HepG2 (cell line): ENCODE measurements around the gene GPR156. TPM values are rescaled to one million over a fixed set of nuclear protein-coding genes. Genes with fewer than 3 reads are reported as not detected.

ENCODE experiments used
- BHLHE40 ChIP-seq: IDR thresholded peaks from 2 replicates; pipeline ENCODE4 v1.6.1; 2011; ENCODE audit warnings: low read length, improper control_type of control experiment
- CREM ChIP-seq, 2 experiments: sonication (generic) in 1 of 2; formaldehyde crosslinking in 1 of 2; IDR thresholded peaks; 2 replicates each; pipeline versions ENCODE4 v1.4.0 to v1.6.1; 2016 to 2020; ENCODE audit warnings: antibody characterized with exemption in 1 of 2, mild to moderate bottlenecking in 1 of 2, missing genetic modification reagents in 1 of 2
- KLF16 ChIP-seq, 2 experiments: sonication (generic) in 1 of 2; formaldehyde crosslinking in 1 of 2; IDR thresholded peaks; 2 replicates each; pipeline versions ENCODE4 v1.6.1 to v1.8.0; 2016 to 2023; ENCODE audit warnings: missing genetic modification reagents in 2 of 2, missing compliant biosample characterization in 1 of 2
- MAFG ChIP-seq: sonication (generic); formaldehyde crosslinking; IDR thresholded peaks from 2 replicates; pipeline ENCODE4 v1.5.1; 2020; ENCODE audit warnings: mild to moderate bottlenecking, missing genetic modification reagents
- MEF2D ChIP-seq: sonication (generic); formaldehyde crosslinking; IDR thresholded peaks from 2 replicates; pipeline ENCODE4 v1.5.1; 2020; ENCODE audit warnings: mild to moderate bottlenecking, missing genetic modification reagents
- NFKB2 ChIP-seq: sonication (generic); formaldehyde crosslinking; IDR thresholded peaks from 2 replicates; pipeline ENCODE4 v1.4.0; 2020; ENCODE audit warnings: missing genetic modification reagents, borderline replicate concordance
- NR2F1 ChIP-seq, 2 experiments: fragments of 450-650 bp in 1 of 2; formaldehyde crosslinking in 1 of 2; IDR thresholded peaks; 2 replicates each; pipeline versions ENCODE4 v1.5.0 to v1.6.1; 2016 to 2020; ENCODE audit warnings: mild to moderate bottlenecking in 1 of 2, missing compliant biosample characterization in 1 of 2, missing genetic modification reagents in 1 of 2, moderate library complexity in 1 of 2
- SNAPC2 ChIP-seq: sonication (generic); formaldehyde crosslinking; IDR thresholded peaks from 2 replicates; pipeline ENCODE4 v1.8.1; 2022; ENCODE audit warnings: mild to moderate bottlenecking, missing genetic modification reagents
- TEAD3 ChIP-seq: optimal IDR thresholded peaks from 2 replicates; pipeline ENCODE3; 2016; ENCODE audit warnings: borderline replicate concordance
- ZIK1 ChIP-seq: sonication (generic); formaldehyde crosslinking; IDR thresholded peaks from 2 replicates; pipeline ENCODE4 v1.5.0; 2020; ENCODE audit warnings: mild to moderate bottlenecking, low read depth, missing genetic modification reagents, borderline replicate concordance
- ZNF350 ChIP-seq: sonication (generic); formaldehyde crosslinking; IDR thresholded peaks from 2 replicates; pipeline ENCODE4 v1.4.0; 2020; ENCODE audit warnings: mild to moderate bottlenecking, low read depth, missing genetic modification reagents, borderline replicate concordance
- ZNF441 ChIP-seq: sonication (generic); formaldehyde crosslinking; IDR thresholded peaks from 2 replicates; pipeline ENCODE4 v1.7.0; 2021; ENCODE audit warnings: missing genetic modification reagents, borderline replicate concordance
- polyA plus RNA-seq, 8 experiments: library from polyadenylated mRNA; depleted of rRNA in 3 of 8; stranded (reverse) in 7 of 8; unstranded in 1 of 8; fragments of >200 nt; fragmentation: Illumina TruSeq in 4 of 8; extraction: Trizol in 4 of 8; gene quantifications; 2 replicates each; pipeline versions ENCODE4 v1.2.1 to v1.2.3, GENCODE V29; 2011 to 2016; ENCODE audit warnings: low read depth in 4 of 8, missing spikeins in 1 of 8, mixed read lengths in 1 of 8; ENCODE audit not compliant: insufficient read depth in 1 of 8
- total RNA-seq, 5 experiments: library from RNA; depleted of rRNA; stranded (reverse); fragments of >200 nt; fragmentation: Illumina TruSeq; extraction: Trizol; gene quantifications; 2 replicates each; pipeline ENCODE4 v1.2.3, GENCODE V29; 2016; ENCODE audit warnings: low read depth in 1 of 5
- TF ChIP-seq, protein P1 (sequence below): sonication (generic); formaldehyde crosslinking; IDR thresholded peaks from 2 replicates; pipeline ENCODE4 v1.5.1; 2020; ENCODE audit warnings: mild to moderate bottlenecking, missing genetic modification reagents, borderline replicate concordance
- TF ChIP-seq, protein P2 (sequence below): sonication (generic); formaldehyde crosslinking; IDR thresholded peaks from 2 replicates; pipeline ENCODE4 v1.4.0; 2020; ENCODE audit warnings: missing genetic modification reagents
- TF ChIP-seq, protein P3 (sequence below): IDR thresholded peaks from 2 replicates; pipeline ENCODE4 v1.6.1; 2016; ENCODE audit warnings: low read depth, missing genetic modification reagents, missing compliant biosample characterization

GPR156 gene
- total and polyA plus RNA-seq, 2 of the 13 experiments (the other 11 are each of a cell fraction or from before 2014, with no cell fraction given): not detected

DNA sequence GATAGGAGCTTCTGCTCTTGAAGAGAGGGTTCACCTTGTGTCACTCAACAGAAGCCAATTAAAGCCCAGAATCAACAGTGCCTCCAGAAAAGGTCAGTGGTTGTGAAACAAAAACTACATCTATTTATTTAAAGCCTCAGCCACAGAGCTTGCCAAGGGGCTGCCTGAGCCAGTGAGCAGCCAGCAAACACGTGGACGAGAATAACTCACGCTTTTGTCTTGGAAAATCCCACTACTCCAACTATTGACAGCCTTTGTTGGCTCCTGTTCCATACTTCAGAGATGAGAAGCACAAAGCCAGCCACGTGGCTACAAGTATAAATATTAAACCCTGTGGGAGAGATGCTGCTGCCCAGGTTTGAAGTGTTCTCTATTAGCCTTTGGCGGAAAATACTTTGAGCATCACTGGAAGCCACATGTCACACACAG is 10.3 kb downstream of the GPR156 start (continued):
- TF ChIP-seq MAFG (CRISPR knock-in tag): no peak
- TF ChIP-seq KLF16 (CRISPR knock-in tag; IDR thresholded peaks at IDR 0.05): peak in 1 of 2 experiments; percentile 87; a peak in 2 of 4 replicates
- TF ChIP-seq ZIK1 (CRISPR knock-in tag): no peak
- TF ChIP-seq NFKB2 (CRISPR knock-in tag): no peak
- peak; percentile 84 for TF ChIP-seq BHLHE40
- peak; percentile 78 to 79; a peak in 3 of 4 replicates for TF ChIP-seq NR2F1 (CRISPR knock-in tag; IDR thresholded peaks at IDR 0.05)
- TF ChIP-seq, protein P1, sequence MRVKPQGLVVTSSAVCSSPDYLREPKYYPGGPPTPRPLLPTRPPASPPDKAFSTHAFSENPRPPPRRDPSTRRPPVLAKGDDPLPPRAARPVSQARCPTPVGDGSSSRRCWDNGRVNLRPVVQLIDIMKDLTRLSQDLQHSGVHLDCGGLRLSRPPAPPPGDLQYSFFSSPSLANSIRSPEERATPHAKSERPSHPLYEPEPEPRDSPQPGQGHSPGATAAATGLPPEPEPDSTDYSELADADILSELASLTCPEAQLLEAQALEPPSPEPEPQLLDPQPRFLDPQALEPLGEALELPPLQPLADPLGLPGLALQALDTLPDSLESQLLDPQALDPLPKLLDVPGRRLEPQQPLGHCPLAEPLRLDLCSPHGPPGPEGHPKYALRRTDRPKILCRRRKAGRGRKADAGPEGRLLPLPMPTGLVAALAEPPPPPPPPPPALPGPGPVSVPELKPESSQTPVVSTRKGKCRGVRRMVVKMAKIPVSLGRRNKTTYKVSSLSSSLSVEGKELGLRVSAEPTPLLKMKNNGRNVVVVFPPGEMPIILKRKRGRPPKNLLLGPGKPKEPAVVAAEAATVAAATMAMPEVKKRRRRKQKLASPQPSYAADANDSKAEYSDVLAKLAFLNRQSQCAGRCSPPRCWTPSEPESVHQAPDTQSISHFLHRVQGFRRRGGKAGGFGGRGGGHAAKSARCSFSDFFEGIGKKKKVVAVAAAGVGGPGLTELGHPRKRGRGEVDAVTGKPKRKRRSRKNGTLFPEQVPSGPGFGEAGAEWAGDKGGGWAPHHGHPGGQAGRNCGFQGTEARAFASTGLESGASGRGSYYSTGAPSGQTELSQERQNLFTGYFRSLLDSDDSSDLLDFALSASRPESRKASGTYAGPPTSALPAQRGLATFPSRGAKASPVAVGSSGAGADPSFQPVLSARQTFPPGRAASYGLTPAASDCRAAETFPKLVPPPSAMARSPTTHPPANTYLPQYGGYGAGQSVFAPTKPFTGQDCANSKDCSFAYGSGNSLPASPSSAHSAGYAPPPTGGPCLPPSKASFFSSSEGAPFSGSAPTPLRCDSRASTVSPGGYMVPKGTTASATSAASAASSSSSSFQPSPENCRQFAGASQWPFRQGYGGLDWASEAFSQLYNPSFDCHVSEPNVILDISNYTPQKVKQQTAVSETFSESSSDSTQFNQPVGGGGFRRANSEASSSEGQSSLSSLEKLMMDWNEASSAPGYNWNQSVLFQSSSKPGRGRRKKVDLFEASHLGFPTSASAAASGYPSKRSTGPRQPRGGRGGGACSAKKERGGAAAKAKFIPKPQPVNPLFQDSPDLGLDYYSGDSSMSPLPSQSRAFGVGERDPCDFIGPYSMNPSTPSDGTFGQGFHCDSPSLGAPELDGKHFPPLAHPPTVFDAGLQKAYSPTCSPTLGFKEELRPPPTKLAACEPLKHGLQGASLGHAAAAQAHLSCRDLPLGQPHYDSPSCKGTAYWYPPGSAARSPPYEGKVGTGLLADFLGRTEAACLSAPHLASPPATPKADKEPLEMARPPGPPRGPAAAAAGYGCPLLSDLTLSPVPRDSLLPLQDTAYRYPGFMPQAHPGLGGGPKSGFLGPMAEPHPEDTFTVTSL (CRISPR knock-in tag): peak; percentile 56; the same call in 1 of the 2 replicates
- TF ChIP-seq, protein P2, sequence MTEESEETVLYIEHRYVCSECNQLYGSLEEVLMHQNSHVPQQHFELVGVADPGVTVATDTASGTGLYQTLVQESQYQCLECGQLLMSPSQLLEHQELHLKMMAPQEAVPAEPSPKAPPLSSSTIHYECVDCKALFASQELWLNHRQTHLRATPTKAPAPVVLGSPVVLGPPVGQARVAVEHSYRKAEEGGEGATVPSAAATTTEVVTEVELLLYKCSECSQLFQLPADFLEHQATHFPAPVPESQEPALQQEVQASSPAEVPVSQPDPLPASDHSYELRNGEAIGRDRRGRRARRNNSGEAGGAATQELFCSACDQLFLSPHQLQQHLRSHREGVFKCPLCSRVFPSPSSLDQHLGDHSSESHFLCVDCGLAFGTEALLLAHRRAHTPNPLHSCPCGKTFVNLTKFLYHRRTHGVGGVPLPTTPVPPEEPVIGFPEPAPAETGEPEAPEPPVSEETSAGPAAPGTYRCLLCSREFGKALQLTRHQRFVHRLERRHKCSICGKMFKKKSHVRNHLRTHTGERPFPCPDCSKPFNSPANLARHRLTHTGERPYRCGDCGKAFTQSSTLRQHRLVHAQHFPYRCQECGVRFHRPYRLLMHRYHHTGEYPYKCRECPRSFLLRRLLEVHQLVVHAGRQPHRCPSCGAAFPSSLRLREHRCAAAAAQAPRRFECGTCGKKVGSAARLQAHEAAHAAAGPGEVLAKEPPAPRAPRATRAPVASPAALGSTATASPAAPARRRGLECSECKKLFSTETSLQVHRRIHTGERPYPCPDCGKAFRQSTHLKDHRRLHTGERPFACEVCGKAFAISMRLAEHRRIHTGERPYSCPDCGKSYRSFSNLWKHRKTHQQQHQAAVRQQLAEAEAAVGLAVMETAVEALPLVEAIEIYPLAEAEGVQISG: peak; percentile 63
- TF ChIP-seq MEF2D (CRISPR knock-in tag): peak; percentile 79
- TF ChIP-seq TEAD3: peak; percentile 29
- 0 out of 2 replicates have a peak, but pooled peaks have one; percentile 56 for TF ChIP-seq ZNF441 (CRISPR knock-in tag)
- peak; percentile 43; the same call in 1 of the 2 replicates for TF ChIP-seq CREM (IDR thresholded peaks at IDR 0.05)
- no peak for TF ChIP-seq CREM (CRISPR knock-in tag; IDR thresholded peaks at IDR 0.05)
- TF ChIP-seq, protein P3, sequence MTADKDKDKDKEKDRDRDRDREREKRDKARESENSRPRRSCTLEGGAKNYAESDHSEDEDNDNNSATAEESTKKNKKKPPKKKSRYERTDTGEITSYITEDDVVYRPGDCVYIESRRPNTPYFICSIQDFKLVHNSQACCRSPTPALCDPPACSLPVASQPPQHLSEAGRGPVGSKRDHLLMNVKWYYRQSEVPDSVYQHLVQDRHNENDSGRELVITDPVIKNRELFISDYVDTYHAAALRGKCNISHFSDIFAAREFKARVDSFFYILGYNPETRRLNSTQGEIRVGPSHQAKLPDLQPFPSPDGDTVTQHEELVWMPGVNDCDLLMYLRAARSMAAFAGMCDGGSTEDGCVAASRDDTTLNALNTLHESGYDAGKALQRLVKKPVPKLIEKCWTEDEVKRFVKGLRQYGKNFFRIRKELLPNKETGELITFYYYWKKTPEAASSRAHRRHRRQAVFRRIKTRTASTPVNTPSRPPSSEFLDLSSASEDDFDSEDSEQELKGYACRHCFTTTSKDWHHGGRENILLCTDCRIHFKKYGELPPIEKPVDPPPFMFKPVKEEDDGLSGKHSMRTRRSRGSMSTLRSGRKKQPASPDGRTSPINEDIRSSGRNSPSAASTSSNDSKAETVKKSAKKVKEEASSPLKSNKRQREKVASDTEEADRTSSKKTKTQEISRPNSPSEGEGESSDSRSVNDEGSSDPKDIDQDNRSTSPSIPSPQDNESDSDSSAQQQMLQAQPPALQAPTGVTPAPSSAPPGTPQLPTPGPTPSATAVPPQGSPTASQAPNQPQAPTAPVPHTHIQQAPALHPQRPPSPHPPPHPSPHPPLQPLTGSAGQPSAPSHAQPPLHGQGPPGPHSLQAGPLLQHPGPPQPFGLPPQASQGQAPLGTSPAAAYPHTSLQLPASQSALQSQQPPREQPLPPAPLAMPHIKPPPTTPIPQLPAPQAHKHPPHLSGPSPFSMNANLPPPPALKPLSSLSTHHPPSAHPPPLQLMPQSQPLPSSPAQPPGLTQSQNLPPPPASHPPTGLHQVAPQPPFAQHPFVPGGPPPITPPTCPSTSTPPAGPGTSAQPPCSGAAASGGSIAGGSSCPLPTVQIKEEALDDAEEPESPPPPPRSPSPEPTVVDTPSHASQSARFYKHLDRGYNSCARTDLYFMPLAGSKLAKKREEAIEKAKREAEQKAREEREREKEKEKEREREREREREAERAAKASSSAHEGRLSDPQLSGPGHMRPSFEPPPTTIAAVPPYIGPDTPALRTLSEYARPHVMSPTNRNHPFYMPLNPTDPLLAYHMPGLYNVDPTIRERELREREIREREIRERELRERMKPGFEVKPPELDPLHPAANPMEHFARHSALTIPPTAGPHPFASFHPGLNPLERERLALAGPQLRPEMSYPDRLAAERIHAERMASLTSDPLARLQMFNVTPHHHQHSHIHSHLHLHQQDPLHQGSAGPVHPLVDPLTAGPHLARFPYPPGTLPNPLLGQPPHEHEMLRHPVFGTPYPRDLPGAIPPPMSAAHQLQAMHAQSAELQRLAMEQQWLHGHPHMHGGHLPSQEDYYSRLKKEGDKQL: peak; percentile 95
- TF ChIP-seq ZNF350 (CRISPR knock-in tag): peak; percentile 80; the same call in 1 of the 2 replicates
- 0 out of 2 replicates have a peak, but pooled peaks have one; percentile 19 for TF ChIP-seq SNAPC2 (CRISPR knock-in tag)
